GM18498 (cell line): ENCODE measurements around the gene DMRTC2.

Experiments
- ATAC-seq: cut with Tn5 transposase; IDR thresholded peaks from one replicate; pipeline ENCODE4 v1.9.1; 2021; ENCODE audit warnings: mild to moderate bottlenecking, moderate library complexity; ENCODE audit not compliant: unreplicated experiment

DMRTC2 gene

DNA sequence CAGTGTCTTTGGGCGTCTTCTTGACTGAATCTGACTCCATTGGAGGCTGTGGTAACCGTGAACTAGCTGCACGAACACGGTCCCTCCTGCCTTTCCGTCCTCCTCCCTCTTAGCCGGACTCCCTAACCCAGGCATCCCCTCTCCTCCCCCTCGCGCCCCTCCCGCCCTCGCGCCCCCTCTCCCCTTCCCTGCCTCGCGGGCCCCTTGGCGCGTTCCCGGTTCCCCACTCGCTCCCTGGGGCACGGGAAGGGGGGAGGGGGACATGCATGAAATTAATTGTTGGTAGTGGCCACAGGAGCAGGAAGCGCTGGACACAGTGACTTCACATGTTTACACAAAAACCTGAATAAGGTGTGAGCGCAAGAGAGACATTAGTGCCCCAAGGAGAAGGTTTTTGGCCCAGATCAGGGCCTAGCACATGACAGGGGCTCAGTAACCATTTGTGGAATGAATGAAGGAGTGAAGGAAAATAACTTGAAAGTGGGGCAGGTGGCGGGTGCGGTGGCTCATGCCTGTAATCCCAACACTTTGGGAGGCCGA lies 279 bp downstream of the DMRTC2 start:
- no peak for ATAC-seq

DNA sequence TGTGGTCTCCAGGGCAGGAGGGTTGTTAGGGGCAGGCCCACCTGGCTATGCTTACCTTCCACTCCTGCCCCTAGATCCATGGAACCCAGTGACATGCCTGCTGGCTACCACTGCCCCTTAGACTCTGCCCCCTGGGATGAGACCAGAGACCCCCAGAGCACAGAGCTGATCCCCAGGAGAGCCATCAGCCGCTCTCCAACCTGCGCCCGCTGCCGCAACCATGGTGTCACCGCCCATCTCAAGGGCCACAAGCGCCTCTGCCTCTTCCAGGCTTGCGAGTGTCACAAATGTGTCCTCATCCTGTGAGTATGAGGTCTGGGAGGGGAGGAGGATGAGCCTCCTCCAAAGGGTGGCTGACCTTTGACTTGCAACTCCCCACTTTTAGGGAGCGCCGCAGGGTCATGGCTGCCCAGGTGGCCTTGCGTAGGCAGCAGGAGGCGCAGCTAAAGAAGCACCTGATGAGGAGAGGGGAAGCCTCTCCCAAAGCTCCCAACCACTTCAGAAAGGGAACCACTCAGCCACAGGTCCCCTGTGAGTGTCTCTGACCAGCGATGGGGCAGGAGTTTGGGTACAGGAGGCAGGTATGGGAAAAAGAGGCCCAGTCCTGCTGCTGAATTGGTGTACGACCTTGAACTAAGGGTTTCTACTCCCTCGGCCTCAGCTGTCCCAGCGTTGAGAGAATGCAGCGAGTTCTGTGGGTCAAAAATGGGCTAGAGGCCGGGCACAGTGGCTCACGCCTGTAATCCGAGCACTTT lies 2.7 kb downstream of the DMRTC2 start:
- ATAC-seq: no peak

DNA sequence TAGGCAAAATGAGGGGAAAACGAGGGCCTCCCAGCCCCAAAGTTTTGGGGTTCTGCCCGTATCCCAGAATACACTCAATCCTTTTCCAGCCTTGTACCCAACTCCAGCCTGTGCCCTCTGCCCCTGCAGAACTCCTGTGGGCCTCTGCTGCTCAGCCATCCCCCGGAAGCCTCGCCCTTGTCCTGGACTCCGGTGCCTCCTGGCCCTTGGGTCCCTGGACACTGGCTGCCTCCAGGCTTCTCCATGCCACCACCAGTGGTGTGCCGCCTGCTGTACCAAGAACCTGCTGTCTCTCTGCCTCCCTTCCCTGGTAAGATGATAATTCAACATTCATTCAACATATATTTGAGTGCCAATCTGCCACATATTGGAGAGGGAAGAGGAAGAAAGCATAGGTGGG lies 3.8 kb downstream of the DMRTC2 start:
- ATAC-seq: no peak

DNA sequence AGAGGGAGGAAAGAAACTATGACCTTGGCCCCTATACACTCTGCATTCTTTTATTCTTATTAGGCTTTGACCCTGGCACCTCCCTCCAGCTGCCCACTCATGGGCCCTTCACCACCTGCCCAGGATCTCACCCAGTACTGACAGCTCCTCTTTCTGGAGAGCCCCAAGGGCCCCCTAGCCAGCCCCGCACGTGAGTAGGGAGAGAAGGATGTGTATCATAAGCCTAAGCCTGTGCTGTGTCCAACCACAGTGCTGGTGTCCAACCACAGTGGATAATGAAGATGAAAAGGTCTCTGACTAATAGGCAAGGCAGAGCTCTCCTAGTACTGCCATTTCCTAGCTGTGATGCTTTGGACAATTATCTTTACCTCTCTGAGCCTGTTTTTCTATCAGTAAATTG lies 4.2 kb downstream of the DMRTC2 start:
- no peak for ATAC-seq

DNA sequence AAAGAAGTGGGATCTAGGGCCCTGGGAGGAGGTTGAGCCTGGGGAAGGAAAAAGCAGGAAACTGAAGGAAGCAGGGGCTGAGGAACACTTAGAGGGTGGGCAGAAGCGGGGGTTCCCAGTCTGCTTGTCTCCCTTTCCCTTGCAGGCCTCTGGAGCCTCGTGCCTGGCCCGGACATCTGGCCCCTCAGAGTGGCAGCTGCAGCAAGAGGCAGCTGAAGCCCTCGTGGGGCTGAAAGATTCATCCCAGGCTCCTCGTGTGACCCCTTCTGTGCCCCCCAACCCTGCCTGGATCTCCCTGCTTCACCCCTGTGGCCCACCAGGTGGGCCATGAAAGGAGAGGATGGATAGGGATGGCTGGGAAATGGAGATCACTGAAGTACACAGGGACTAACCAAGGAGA lies 5.5 kb downstream of the DMRTC2 start:
- ATAC-seq: no peak

DNA sequence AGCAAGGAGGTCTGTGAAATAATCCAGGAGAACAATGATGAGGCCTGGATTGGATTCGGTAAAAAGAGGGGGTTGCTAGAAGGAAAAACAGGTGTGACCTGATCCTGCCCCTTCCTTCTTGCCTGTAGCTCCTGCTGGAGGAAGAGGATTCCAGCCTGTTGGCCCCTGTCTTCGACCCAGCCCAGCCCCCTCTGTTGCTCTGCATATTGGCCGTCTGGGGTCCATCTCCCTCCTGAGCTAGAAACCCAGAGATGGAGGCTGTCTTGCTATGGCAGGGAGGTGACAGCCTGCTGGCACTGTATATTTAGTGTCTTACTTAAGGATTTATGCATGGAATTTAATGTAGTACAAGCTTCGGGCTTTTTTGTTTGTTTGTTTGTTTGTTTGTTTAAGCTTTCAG lies 6.6 kb downstream of the DMRTC2 start:
- no peak for ATAC-seq

DNA sequence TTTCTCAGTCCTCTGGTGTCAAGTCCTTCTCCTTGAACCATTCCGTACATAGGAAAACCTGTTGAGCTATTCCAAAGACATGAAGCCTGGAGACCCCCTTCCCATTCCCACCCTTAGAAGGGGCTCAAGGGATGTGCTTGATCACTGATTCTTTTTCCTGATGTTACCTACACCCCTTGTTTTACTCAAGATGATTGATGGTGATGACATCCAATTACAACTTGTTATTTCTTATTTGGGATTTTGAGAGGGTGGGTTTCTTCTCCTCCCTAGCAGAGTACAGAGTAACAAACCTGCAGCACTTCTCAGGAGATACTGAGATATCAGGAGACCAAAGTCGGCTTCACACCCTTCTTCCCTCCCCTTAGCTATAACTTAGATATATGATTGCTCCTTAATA lies 8.5 kb downstream of the DMRTC2 start:
- no peak for ATAC-seq

DNA sequence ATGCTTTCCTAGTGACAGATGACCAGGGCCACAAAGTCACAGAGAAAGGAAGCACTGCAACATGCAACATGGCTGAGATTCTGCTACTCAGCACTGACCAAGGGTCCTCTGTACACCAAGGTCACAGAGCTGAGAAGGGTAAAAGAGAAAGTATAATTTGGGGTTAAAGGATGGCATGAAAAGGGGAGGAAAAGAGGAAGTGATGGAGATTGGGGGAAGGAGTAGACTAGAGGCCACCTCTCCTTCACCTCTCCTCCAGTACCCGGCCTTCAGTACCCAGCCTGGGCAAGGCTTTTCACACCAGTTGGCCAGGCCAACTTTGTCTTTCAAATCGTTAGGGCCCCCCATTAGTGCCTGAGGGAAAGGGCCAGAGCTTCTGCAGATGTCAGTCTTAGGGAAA lies 8.9 kb downstream of the DMRTC2 start:
- no peak for ATAC-seq

DNA sequence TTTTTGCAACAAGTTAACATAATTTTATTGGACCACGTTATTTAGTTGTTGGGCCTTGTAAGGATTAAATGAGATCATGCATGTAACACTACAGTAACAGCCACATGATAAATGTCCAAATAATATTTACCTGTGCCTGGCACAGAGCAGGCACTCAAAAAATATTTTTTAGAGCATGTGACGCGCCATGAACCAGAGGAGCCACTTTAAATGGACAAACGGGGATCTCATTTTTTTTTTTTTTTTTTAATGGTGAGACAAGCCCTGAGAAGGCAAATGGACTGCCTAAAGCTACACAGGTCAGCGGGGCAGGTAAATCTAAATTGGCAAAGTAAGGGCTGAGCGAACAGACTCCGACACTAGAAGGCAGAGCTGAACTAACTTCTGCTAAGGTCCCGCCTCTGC lies 14.4 kb downstream of the DMRTC2 start:
- no peak for ATAC-seq

DNA sequence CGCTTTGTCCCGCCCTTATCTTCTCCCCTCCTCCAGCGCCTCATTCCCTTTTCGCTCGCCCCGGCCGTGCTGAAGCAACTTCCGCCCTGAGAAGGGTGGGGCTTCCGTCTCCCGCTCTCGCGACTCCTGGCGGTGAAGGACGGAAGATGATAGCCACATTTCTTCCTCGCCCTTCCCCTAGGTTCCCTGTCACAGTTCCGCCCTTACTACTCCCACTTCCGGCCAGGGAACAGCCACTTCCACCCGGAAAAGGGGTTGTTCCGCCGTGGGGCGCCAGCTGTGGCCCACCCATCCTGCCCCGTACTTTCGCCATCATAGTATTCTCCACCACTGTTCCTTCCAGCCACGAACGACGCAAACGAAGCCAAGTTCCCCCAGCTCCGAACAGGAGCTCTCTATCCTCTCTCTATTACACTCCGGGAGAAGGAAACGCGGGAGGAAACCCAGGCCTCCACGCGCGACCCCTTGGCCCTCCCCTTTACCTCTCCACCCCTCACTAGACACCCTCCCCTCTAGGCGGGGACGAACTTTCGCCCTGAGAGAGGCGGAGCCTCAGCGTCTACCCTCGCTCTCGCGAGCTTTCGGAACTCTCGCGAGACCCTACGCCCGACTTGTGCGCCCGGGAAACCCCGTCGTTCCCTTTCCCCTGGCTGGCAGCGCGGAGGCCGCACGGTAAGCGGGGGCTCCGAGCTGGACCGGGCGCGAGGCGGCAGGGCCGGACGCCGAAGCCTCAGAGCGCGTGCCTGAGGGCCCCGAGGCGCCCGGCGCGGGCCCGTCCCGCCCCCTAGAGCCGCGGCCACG lies 15.0 kb downstream of the DMRTC2 start, which contains the start of gene RPS19:
RPS19 (plus strand) TSS at position 638 of the 801 bp plus-strand sequence. CDS start 520 bp downstream, outside the sequence.
- peak; percentile 81 for ATAC-seq

DNA sequence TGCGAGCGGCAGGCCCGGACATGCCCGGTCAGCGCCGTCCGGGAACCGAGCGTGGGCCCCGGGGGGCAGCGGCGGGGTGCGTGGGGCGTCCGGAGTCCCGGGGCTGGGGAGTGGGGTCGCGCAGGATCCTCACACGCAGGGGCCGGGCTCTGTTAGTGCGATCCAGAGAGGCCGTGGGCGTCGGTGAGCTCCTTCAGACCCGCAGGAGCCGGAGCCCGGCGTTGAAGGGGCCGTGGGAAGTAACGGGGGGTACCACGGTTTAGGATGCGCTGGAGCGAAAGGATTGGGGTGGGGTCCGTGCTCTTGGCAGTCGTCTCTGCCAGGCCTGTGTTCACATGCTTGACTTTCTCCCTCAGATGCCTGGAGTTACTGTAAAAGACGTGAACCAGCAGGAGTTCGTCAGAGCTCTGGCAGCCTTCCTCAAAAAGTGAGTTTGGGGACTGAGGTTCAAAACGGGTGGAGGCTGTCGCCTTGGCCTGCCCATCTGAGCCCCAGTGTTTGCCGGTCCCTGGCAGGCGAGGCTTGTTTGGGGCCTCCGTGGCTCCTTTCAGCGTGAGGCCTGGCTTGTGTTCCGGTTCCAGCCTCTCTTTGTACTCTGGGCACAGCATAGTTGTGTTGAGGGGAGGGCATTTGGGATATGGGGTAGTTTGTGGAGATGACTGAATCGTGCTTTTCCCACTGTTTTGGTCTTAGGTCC lies 15.7 kb downstream of the DMRTC2 start:
- ATAC-seq: no peak

DNA sequence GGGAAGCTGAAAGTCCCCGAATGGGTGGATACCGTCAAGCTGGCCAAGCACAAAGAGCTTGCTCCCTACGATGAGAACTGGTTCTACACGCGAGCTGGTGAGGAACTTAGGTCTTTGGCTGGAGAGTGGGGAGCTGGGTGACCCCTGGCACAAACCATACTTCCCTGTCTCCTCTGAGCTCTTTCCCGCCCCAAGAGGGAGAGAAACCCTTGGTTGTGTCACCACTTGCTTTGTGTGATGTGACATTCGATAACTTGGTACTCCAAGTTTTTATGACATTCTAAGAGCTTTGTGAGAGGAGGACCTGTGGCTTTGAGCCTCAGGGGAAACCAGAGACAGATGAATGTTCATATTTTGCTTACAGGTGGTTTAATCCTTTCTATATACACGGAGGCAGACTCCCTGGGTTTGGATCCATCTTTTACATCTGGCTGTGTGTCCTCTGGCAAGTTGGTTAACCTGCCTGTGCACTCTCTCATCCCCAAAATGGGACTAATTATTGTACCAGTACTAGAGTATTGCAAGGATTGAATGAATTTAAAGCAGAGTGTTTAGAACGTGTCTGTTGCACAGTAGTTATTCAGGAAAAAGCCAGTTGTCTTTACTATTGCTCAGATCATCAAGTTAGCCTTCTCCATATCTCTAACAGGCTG lies 16.4 kb downstream of the DMRTC2 start:
- no peak for ATAC-seq

DNA sequence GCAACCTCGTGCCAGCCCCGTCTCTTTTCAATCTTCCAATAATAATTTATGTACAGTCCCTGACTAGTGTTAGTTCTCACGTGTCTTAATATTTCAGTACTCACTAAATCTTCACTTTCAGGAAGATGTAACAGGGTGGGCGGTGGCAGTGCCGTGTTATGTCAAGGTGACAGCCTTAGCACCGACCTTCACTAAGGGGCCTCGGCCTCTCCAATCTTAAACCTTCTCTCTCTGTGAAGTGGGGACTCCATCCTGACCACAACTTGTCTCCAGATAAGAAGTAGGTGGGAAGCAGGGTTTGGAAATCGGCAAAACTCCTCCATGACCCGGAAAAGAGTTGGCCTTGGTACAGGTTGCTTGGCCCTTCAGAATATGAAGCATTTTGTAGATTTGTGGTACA lies 17.0 kb downstream of the DMRTC2 start:
- no peak for ATAC-seq

DNA sequence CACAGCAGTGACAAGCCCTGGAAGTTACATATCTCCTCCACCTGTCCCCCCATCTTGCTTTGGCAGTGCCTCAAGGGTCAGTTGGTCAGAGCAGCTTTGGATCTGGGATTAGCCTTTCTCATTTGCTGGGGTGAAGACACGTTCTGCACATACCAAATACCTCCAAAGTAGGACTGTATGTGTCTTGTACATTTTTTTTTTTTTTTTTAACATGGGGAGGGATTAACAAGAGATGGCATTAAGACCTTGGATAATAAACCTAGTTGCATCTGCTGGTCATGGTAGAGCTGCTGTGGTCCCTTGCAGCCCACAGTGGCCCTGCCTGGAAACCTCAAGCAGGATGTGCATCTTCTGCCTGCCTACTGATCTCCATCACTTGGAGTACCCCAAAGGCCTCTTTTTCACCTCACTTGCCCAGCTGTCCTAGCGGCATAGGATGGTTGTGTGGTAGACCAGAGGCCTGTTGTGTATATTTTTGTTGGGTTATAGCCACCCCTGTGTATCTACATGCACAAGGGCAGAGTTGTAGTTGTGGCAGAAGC lies 17.7 kb downstream of the DMRTC2 start:
- no peak for ATAC-seq

DNA sequence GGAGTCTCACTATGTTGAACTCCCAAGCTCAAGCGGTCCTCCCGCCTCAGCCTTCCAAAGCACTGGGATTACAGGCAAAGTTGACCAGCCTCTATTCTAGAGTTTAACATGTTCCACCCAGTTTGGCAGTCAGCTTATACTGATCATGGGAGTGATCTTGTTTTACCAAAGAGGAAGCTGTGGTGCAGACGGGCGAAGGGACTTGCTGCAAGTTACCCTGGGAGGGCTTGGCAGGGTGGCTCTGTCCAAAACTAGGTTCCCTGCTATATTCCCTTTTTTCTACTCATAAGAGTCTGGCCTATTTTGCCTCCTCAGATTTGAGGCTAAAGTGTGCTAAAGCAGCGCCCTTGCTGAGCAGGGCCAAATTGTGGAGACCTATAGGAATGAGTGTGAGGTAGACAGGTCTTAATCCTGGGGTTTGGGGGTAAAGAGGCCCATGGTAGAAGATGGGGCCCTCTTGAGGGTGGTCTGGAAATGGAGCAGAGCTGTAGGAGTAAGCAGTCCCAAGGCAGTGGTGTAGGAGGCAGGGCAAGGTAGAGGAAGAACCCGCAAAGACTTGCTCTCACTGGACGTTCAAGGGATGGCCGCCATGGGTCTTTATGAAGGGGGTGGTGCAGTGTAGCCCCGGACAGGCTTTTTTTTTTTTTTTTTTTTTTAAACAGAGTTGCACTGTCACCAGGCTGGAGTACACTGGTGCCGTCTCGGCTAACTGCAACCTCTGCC lies 18.5 kb downstream of the DMRTC2 start:
- no peak for ATAC-seq

DNA sequence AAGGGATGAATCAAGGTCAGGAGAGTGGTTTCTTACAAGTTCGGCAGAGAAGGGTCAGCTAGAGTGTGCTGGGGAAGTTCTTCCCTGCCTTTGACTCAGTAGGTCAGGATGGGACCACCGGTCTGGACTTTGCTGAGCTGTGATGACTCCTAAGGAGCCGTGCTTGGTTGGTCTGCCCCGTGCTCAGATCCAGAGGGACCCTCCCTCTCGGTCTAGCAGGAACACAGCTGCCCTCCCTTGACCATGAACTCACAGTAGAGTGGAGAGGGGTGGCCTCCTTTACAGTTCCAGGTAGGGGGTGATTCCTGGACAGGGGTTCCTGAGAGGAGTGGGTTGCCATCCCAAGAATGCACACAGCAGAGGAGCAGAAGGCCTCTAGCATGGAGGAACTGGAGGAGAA lies 19.5 kb downstream of the DMRTC2 start:
- ATAC-seq: no peak

DNA sequence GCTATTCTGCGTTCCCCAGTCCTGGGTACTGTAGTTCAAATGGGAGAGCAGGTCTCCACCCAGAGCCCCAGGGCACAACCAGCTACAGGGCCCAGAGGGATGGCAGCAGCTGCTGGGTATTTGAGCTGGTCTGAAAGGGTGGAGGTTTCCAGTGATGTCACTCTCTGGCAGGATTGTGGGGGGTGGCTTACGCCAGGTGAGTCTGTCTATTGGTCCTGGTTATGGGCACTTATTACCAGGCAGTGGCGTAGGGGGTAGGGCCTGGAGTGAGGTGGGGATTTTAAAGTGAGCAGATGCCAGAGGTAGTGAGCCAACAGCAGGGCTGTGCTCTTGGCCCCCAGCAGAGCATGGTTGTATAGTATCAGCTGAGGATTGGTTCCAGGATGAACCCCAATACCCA lies 21.4 kb downstream of the DMRTC2 start:
- ATAC-seq: no peak

DNA sequence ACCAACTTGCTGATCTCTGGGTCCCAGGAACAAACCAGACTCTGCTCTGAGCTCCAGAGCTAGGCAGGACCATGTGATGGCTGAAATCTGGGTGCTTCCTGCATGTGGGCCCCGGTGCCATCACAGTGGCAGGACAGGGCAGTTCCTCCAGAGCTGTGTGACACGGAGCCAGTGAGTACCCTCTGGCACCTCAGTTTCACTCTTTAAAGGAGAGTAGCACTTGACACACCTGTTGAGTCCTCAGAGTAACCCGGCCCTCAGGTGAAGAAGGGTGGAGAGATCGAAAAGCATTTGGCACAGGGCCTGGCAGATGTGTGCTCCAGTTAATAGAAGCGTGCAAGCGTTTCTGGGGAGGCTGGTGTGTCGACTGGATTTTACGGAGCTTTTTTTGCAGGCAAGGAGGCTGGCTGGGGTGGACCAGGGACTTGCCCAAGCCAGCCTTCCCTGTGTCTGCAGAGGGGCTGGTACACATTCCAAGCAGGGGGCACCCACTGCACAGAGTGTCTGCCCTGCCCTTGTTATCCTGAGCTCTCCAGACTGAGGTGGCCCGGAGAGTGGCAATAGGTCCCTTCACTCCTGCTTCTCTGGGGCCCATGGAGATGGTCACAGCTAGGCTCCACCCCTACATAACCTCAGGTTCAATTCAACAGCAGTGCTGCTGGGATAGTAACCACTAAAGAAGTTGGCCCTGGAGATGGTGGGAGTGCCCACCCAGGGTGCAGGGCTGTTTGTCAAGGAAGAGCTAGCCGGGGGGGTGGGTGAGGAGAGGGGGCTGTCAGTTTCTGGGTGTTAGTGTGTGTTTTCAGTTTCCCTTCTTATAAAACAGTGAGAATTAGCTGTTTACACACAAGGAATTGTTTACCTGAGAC lies 23.5 kb downstream of the DMRTC2 start:
- no peak for ATAC-seq

DNA sequence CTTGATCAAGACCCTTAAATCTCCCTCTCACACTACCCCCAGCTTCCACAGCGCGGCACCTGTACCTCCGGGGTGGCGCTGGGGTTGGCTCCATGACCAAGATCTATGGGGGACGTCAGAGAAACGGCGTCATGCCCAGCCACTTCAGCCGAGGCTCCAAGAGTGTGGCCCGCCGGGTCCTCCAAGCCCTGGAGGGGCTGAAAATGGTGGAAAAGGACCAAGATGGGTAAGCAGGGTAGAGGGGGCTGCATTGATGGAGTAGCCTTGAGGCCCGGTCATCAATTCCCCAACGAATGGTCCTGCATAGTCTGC lies 24.1 kb downstream of the DMRTC2 start:
- no peak for ATAC-seq
